CD4-positive, alpha-beta T cell treated with Interleukin-4 for 4 hours (primary cell): ENCODE results near the gene SLC43A1.

Experiments
- DNase-seq: peaks from one replicate; pipeline ENCODE4 v3.0.0-alpha.2; 2020

The SLC43A1 gene

GRCh38 chr11:57527056-57527631 is 11.6 kb upstream of the SLC43A1 start:
- peak; percentile 69 for DNase-seq

GRCh38 chr11:57523419-57523818 is 7.9 kb upstream of the SLC43A1 start:
- no peak for DNase-seq

- DNase-seq, result no peak
These were observed 5.6 kb upstream of the SLC43A1 start for GRCh38 chr11:57521116-57521515.

- no peak for DNase-seq
These were observed 550 bp upstream of the SLC43A1 start for GRCh38 chr11:57516061-57516443.

- DNase-seq, result peak; percentile 33
These were observed 767 bp downstream of the SLC43A1 start for GRCh38 chr11:57514538-57515331.

GRCh38 chr11:57513911-57514537 is 1.5 kb downstream of the SLC43A1 start:
- no peak for DNase-seq

- no peak for DNase-seq
These were observed 2.1 kb downstream of the SLC43A1 start for GRCh38 chr11:57513452-57513795.

GRCh38 chr11:57512646-57513451 is 2.7 kb downstream of the SLC43A1 start:
- no peak for DNase-seq

GRCh38 chr11:57511741-57512430 is 3.6 kb downstream of the SLC43A1 start:
- DNase-seq, result no peak

- DNase-seq, result no peak
These were observed 6.9 kb downstream of the SLC43A1 start for GRCh38 chr11:57508341-57509170.

- no peak for DNase-seq
These were observed 9.0 kb downstream of the SLC43A1 start for GRCh38 chr11:57506522-57506921.

GRCh38 chr11:57504511-57504910 is 11.0 kb downstream of the SLC43A1 start:
- DNase-seq, result no peak

- no peak for DNase-seq
These were observed 12.6 kb downstream of the SLC43A1 start for GRCh38 chr11:57502870-57503269.

GRCh38 chr11:57502376-57502775 is 13.1 kb downstream of the SLC43A1 start:
- no peak for DNase-seq

- no peak for DNase-seq
These were observed 13.5 kb downstream of the SLC43A1 start for GRCh38 chr11:57501953-57502352.

GRCh38 chr11:57500926-57501325 is 14.6 kb downstream of the SLC43A1 start:
- DNase-seq, result no peak

- no peak for DNase-seq
These were observed 15.0 kb downstream of the SLC43A1 start for GRCh38 chr11:57500515-57500914.

GRCh38 chr11:57499983-57500461 is 15.5 kb downstream of the SLC43A1 start:
- DNase-seq, result no peak

GRCh38 chr11:57499413-57499982 is 16.0 kb downstream of the SLC43A1 start:
- DNase-seq, result no peak

- DNase-seq, result no peak
These were observed 17.0 kb downstream of the SLC43A1 start for GRCh38 chr11:57498540-57498939.
